GM12864 (cell line): ENCODE measurements around the gene TEX38.
"Not testable (repeated sequence)": the region's sequence is repeated elsewhere in the genome, so short reads cannot be mapped to it uniquely, and the experiment has no call there.

Experiments used
- DNase-seq: peaks from one replicate; pipeline ENCODE4 v3.0.0-alpha.2; 2011; ENCODE audit warnings: low read depth
- H3K4me3 ChIP-seq: 2 replicates; pipeline ENCODE4 v1.5.1; 2011; ENCODE audit warnings: mild to moderate bottlenecking, low read depth, low read length, control low read depth
- CTCF ChIP-seq: IDR thresholded peaks from 2 replicates; pipeline ENCODE4 v1.5.1; 2011; ENCODE audit warnings: low read depth, mild to moderate bottlenecking, moderate library complexity, low read length, control low read depth, inconsistent platforms; ENCODE audit errors: missing control alignments

TEX38 gene

GRCh38 chr1:46647611-46648010, 24.0 kb upstream of the TEX38 start:
- no peak for TF ChIP-seq CTCF
- no peak overlapping the region for H3K4me3 ChIP-seq
- DNase-seq: no peak

GRCh38 chr1:46649764-46650163, 21.9 kb upstream of the TEX38 start:
- no peak overlapping the region for H3K4me3 ChIP-seq
- no peak for TF ChIP-seq CTCF
- DNase-seq: no peak

GRCh38 chr1:46650491-46650890, 21.2 kb upstream of the TEX38 start:
- no peak for TF ChIP-seq CTCF
- no peak for DNase-seq
- H3K4me3 ChIP-seq: no peak overlapping the region

GRCh38 chr1:46651152-46651551, 20.5 kb upstream of the TEX38 start:
- not testable (repeated sequence) for DNase-seq, H3K4me3 ChIP-seq

DNA sequence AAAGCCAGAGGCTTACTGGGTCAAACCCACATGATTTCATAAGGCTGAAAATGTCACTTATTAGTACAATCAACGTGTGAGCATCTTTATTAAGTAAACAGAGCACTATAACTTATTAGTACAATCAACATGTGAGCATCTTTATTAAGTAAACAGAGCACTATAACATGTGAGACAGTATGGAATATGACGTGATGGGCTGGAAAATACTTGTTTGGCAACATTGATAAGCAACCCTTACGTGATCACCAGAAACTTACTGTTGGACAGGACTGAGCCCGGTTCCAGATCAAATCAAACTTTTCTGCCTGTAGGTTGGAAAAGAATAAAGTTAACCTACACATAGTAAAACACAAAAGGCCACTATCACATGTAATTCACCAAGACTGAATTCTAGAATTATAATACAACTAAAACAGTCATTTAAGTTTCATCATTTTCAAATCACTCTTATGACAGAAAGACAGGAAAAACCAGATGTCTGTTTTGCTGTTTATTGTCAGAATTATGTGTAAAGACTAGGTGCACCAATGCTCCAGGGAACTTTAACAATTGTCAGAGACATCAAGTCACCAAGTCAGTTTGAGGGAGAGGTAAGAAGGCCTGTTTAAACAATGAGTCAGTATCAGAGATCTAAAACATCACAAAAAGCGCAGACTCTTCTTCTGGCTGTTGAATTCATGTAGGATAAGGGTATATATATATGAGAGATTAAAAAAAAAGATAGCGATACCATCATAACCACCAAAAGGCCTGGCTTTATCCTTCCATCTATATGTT, 19.1 kb upstream of the TEX38 start:
- no peak for DNase-seq
- no peak for TF ChIP-seq CTCF
- no peak overlapping the region for H3K4me3 ChIP-seq

- no peak for DNase-seq
- no peak for TF ChIP-seq CTCF
- no peak overlapping the region for H3K4me3 ChIP-seq
These were observed 18.2 kb upstream of the TEX38 start for GRCh38 chr1:46653405-46653958.

DNA sequence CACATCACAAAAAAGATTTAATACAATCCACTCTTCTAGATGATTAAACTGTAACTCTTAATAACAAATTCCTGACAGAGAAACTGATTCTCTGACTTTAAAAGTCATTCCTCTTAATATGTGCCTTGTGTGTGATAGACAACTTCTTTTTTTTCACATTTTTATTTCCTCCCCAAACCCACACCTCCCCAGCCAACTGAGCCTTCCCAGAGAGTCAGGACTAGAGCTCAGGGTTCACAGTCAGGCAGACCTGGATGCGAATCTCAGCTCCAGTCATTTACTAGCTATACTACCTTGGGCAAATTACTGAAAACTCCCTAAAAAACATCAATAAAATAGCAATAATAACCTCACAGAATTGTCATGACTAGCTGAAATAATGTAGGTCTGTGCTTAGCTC, 17.6 kb upstream of the TEX38 start:
- no peak overlapping the region for H3K4me3 ChIP-seq
- DNase-seq: no peak
- no peak for TF ChIP-seq CTCF

DNA sequence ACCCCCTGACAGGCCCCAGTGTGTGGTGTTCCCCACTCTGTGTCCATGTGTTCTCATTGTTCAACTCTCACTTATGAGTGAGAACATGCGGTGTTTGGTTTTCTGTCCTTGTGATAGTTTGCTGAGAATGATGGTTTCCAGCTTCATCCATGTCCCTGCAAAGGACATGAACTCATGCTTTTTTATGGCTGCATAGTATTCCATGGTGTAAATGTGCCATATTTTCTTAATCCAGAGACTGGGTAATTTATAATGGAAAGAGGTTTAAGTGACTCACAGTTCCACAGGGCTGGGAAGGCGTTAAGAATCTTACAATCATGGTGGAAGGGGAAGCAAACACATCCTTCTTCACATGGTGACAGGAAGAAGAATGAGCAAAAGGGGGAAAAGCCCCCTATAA, 17.0 kb upstream of the TEX38 start:
- DNase-seq, H3K4me3 ChIP-seq: not testable (repeated sequence)
